ENCODE results near the gene TAS2R3.

DNA sequence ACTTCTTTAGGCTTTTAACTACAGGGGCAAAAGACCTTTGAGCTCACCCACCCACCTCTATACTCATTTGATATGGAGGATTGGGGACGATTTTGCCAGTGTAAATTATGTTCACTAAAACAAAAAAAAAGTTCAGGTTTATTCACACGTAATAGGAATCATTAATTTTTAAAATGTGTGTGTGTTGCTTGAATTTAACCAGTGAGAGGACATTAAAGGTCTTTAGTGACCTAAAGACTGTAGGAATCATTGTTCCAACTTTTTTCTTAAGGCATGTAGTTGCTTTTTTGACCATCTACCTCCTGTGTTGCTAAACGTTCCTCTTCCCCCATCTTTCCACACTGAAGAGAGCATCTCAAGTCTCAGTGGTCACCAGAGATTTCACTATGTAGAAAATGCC is 24.6 kb upstream of the TAS2R3 start:
- TF ChIP-seq REST (IDR thresholded peaks at IDR 0.05; ENCODE audit: low read depth) (no peak), TAF1 (IDR thresholded peaks at IDR 0.05; ENCODE audit: low read depth) (no peak), CEBPB (IDR thresholded peaks at IDR 0.05) (no peak), ZBTB7A (IDR thresholded peaks at IDR 0.05; ENCODE audit: low read depth) (no peak), RAD21 (IDR thresholded peaks at IDR 0.05; ENCODE audit: low read depth) (no peak), EGR1 (IDR thresholded peaks at IDR 0.05) (no peak), EP300 (IDR thresholded peaks at IDR 0.05; ENCODE audit: borderline replicate concordance) (no peak), MAX (IDR thresholded peaks at IDR 0.05) (no peak)

All from Ishikawa (cell line).